HepG2 (cell line): ENCODE data around the gene WDR18. TPM values are rescaled to one million over a fixed set of nuclear protein-coding genes. Genes with fewer than 3 reads are reported as not detected.
A peak's percentile ranks its signal among the peaks of the same experiment; 100 is the strongest.

Experiments used
- ARID4A ChIP-seq: sonication (generic); formaldehyde crosslinking; IDR thresholded peaks from 2 replicates; pipeline ENCODE4 v1.5.0; 2020; ENCODE audit warnings: mild to moderate bottlenecking, missing genetic modification reagents, borderline replicate concordance
- EED ChIP-seq: sonication (generic); formaldehyde crosslinking; IDR thresholded peaks from 2 replicates; pipeline ENCODE4 v1.5.0; 2020; ENCODE audit warnings: mild to moderate bottlenecking, missing genetic modification reagents
- RFX1 ChIP-seq: fragments of 450-650 bp; IDR thresholded peaks from 2 replicates; pipeline ENCODE4 v1.6.1; 2017
- ZBED4 ChIP-seq: sonication (generic); formaldehyde crosslinking; IDR thresholded peaks from 2 replicates; pipeline ENCODE4 v1.4.0; 2020; ENCODE audit warnings: missing genetic modification reagents, borderline replicate concordance
- ZHX1 ChIP-seq: sonication (generic); formaldehyde crosslinking; IDR thresholded peaks from 2 replicates; pipeline ENCODE4 v1.8.1; 2022; ENCODE audit warnings: low read depth, mild to moderate bottlenecking, missing genetic modification reagents
- ZNF224 ChIP-seq: sonication (generic); formaldehyde crosslinking; IDR thresholded peaks from 2 replicates; pipeline ENCODE4 v1.5.0; 2020; ENCODE audit warnings: mild to moderate bottlenecking, missing genetic modification reagents
- polyA plus RNA-seq, 8 experiments: library from polyadenylated mRNA; depleted of rRNA in 3 of 8; stranded (reverse) in 7 of 8; unstranded in 1 of 8; fragments of >200 nt; fragmentation: Illumina TruSeq in 4 of 8; extraction: Trizol in 4 of 8; gene quantifications; 2 replicates each; pipeline versions ENCODE4 v1.2.1 to v1.2.3, GENCODE V29; 2011 to 2016; ENCODE audit warnings: low read depth in 4 of 8, missing spikeins in 1 of 8, mixed read lengths in 1 of 8; ENCODE audit not compliant: insufficient read depth in 1 of 8
- total RNA-seq, 5 experiments: library from RNA; depleted of rRNA; stranded (reverse); fragments of >200 nt; fragmentation: Illumina TruSeq; extraction: Trizol; gene quantifications; 2 replicates each; pipeline ENCODE4 v1.2.3, GENCODE V29; 2016; ENCODE audit warnings: low read depth in 1 of 5

Gene WDR18
- total and polyA plus RNA-seq, 2 of the 13 experiments (the other 11 are each of a cell fraction or from before 2014, with no cell fraction given), result 36.4 to 47.6 TPM

GRCh38 chr19:1039646-1040475 lies 55.7 kb downstream of the WDR18 start, which contains the start of gene ABCA7 (continued):
- TF ChIP-seq ZBED4 (CRISPR knock-in tag) (peak; percentile 42; the same call in 1 of the 2 replicates), ZHX1 (0 out of 2 replicates have a peak, but pooled peaks have one; percentile 28), EED (no peak), ZNF224 (CRISPR knock-in tag) (no peak), ARID4A (CRISPR knock-in tag) (peak; percentile 82; the same call in 1 of the 2 replicates), RFX1 (no peak)
